H1 (cell line): Measurements from ENCODE around the gene MYORG. TPM values are rescaled to one million over a fixed set of nuclear protein-coding genes. Genes with fewer than 3 reads are reported as not detected.
"Not testable (repeated sequence)": the region's sequence is repeated elsewhere in the genome, so short reads cannot be mapped to it uniquely, and the experiment has no call there.

ENCODE experiments used
- CTCF ChIA-PET: fragments of 300-600 bp; sonication (Branson Sonifier 250); formaldehyde crosslinking; loops from one replicate; lab custom pipeline; 2021; ENCODE audit not compliant: partially characterized antibody; lab: Charles Lee
- POLR2A ChIA-PET: fragments of 300-600 bp; sonication (Branson Sonifier 250); formaldehyde crosslinking; loops from one replicate; lab custom pipeline; 2021; ENCODE audit warnings: inconsistent platforms; ENCODE audit not compliant: partially characterized antibody; lab: Charles Lee
- DNase-seq, 2 experiments: peaks; one replicate each; pipeline versions ENCODE4 v3.0.0 to v3.0.0-alpha.2; 2010 to 2022; ENCODE audit warnings: low spot score in 2 of 2, low read depth in 1 of 2, mixed read lengths in 1 of 2
- FAIRE-seq: peaks from 2 replicates; lab custom pipeline; 2011; peaks lifted over from hg19 to GRCh38; lab: Jason Lieb, UNC
- H2AFZ ChIP-seq: 2 replicates; pipeline ENCODE4 v1.8.1; 2012; ENCODE audit warnings: low read length, inconsistent platforms
- H2AK5ac ChIP-seq: 2 replicates; pipeline ENCODE4 v1.6.1; 2013; ENCODE audit warnings: low read depth, low read length
- H2BK120ac ChIP-seq: replicated peaks from 2 replicates; pipeline ENCODE3; 2013; ENCODE audit warnings: low read depth, low read length, inconsistent platforms
- H2BK12ac ChIP-seq: 2 replicates; pipeline ENCODE4 v1.6.1; 2013; ENCODE audit warnings: low read depth, low read length
- H2BK15ac ChIP-seq: 2 replicates; pipeline ENCODE4 v1.6.1; 2013; ENCODE audit warnings: low read length
- H2BK20ac ChIP-seq: 2 replicates; pipeline ENCODE4 v1.6.1; 2013; ENCODE audit warnings: low read length
- H2BK5ac ChIP-seq: 2 replicates; pipeline ENCODE4 v1.6.1; 2013; ENCODE audit warnings: low read depth, low read length
- H3K14ac ChIP-seq: 2 replicates; pipeline ENCODE4 v1.6.1; 2013; ENCODE audit warnings: inconsistent platforms; ENCODE audit not compliant: insufficient read length
- H3K18ac ChIP-seq: 2 replicates; pipeline ENCODE4 v1.6.1; 2013; ENCODE audit warnings: low read length; ENCODE audit errors: extremely low read depth
- H3K23ac ChIP-seq: 2 replicates; pipeline ENCODE4 v1.6.1; 2013; ENCODE audit warnings: inconsistent platforms; ENCODE audit not compliant: insufficient read length
- H3K23me2 ChIP-seq: 2 replicates; pipeline ENCODE4 v1.6.1; 2013; ENCODE audit warnings: low read depth, low read length
- H3K27ac ChIP-seq: 2 replicates; pipeline ENCODE4 v1.6.1; 2011; ENCODE audit warnings: low read depth, low read length, inconsistent platforms
- H3K27me3 ChIP-seq, 4 experiments: replicated peaks in 1 of 4; 1 replicate in 1 of 4; 2 replicates in 3 of 4; pipeline versions ENCODE4 v1.6.1 to v1.8.1; 2011 to 2013; ENCODE audit warnings: low read length in 3 of 4, mild to moderate bottlenecking in 3 of 4, inconsistent platforms in 2 of 4, mixed read lengths in 2 of 4, moderate library complexity in 1 of 4; ENCODE audit not compliant: control insufficient read depth in 3 of 4, insufficient read depth in 3 of 4; ENCODE audit errors: extremely low read depth in 1 of 4
- H3K36me3 ChIP-seq, 4 experiments: 2 replicates each; pipeline versions ENCODE4 v1.6.1 to v1.8.1; 2011 to 2013; ENCODE audit warnings: mild to moderate bottlenecking in 4 of 4, low read length in 3 of 4, moderate library complexity in 2 of 4, control low read depth in 1 of 4, inconsistent platforms in 1 of 4; ENCODE audit not compliant: insufficient read depth in 4 of 4, control insufficient read depth in 2 of 4
- H3K4ac ChIP-seq: replicated peaks from 2 replicates; pipeline ENCODE3; 2013; ENCODE audit warnings: low read length, low read depth, mixed read lengths, inconsistent platforms; ENCODE audit not compliant: insufficient read length
- H3K4me1 ChIP-seq, 4 experiments: replicated peaks in 1 of 4; 1 replicate in 1 of 4; 2 replicates in 3 of 4; pipeline versions ENCODE4 v1.6.1 to v1.8.1; 2011 to 2013; ENCODE audit warnings: low read length in 3 of 4, inconsistent platforms in 2 of 4, mixed read lengths in 1 of 4; ENCODE audit not compliant: insufficient read depth in 4 of 4, control insufficient read depth in 3 of 4
- H3K4me2 ChIP-seq, 2 experiments: 2 replicates each; pipeline versions ENCODE4 v1.6.1 to v1.8.1; 2011 to 2013; ENCODE audit warnings: low read depth in 2 of 2, low read length in 2 of 2, control low read depth in 1 of 2, inconsistent platforms in 1 of 2, mild to moderate bottlenecking in 1 of 2; ENCODE audit not compliant: insufficient read depth in 1 of 2
- H3K4me3 ChIP-seq, 4 experiments: fragments of 200-600, 300-600 bp in 1 of 4; sonication (generic), shearing (Covaris generic), sonication (Bioruptor Twin) in 1 of 4; 2 replicates each; pipeline versions ENCODE4 v1.5.1 to v1.8.1; 2011 to 2016; ENCODE audit warnings: low read length in 4 of 4, low read depth in 3 of 4, control low read depth in 2 of 4, inconsistent platforms in 2 of 4, mild to moderate bottlenecking in 2 of 4, mixed read lengths in 1 of 4, moderate library complexity in 1 of 4; ENCODE audit not compliant: insufficient read depth in 2 of 4; ENCODE audit errors: extremely low read depth in 1 of 4
- H3K56ac ChIP-seq: replicated peaks from 2 replicates; pipeline ENCODE3; 2013; ENCODE audit warnings: low read depth, mild to moderate bottlenecking, mixed read lengths, low read length, inconsistent platforms; ENCODE audit not compliant: insufficient read length
- H3K79me1 ChIP-seq: 2 replicates; pipeline ENCODE4 v1.6.1; 2013; ENCODE audit warnings: low read depth, low read length, control low read depth
- H3K79me2 ChIP-seq, 2 experiments: 2 replicates each; pipeline versions ENCODE4 v1.6.1 to v1.8.1; 2012 to 2013; ENCODE audit warnings: low read length in 2 of 2, mild to moderate bottlenecking in 2 of 2, inconsistent platforms in 1 of 2; ENCODE audit not compliant: insufficient read depth in 2 of 2, control insufficient read depth in 1 of 2
- H3K9ac ChIP-seq, 4 experiments: replicated peaks in 1 of 4; 1 replicate in 1 of 4; 2 replicates in 3 of 4; pipeline versions ENCODE4 v1.6.1 to v1.8.1; 2011 to 2013; ENCODE audit warnings: low read depth in 3 of 4, low read length in 3 of 4, control low read depth in 2 of 4, mild to moderate bottlenecking in 2 of 4, moderate library complexity in 2 of 4, inconsistent platforms in 1 of 4; ENCODE audit errors: extremely low read depth in 1 of 4
- H3K9me3 ChIP-seq, 2 experiments: 2 replicates each; pipeline versions ENCODE4 v1.6.1 to v1.8.1; 2012 to 2013; ENCODE audit warnings: mild to moderate bottlenecking in 2 of 2, moderate library complexity in 2 of 2, control low read depth in 1 of 2, inconsistent platforms in 1 of 2, low read depth in 1 of 2, low read length in 1 of 2, mixed read lengths in 1 of 2; ENCODE audit not compliant: insufficient read depth in 2 of 2
- H4K20me1 ChIP-seq, 2 experiments: replicated peaks in 1 of 2; 2 replicates each; pipeline versions ENCODE3 to v1.8.1; 2011 to 2013; ENCODE audit warnings: inconsistent platforms in 2 of 2, low read length in 2 of 2, mild to moderate bottlenecking in 1 of 2; ENCODE audit not compliant: insufficient read depth in 2 of 2, control insufficient read depth in 1 of 2
- H4K5ac ChIP-seq: 2 replicates; pipeline ENCODE4 v1.6.1; 2013; ENCODE audit warnings: low read length, low read depth, mixed read lengths, inconsistent platforms; ENCODE audit not compliant: insufficient read length
- H4K8ac ChIP-seq: 2 replicates; pipeline ENCODE4 v1.8.0; 2013; ENCODE audit warnings: mild to moderate bottlenecking, moderate library complexity, low read length, inconsistent platforms; ENCODE audit not compliant: insufficient read depth; ENCODE audit errors: extremely low read depth
- H4K91ac ChIP-seq: replicated peaks from 2 replicates; pipeline ENCODE3; 2013; ENCODE audit warnings: low read length, mixed read lengths, inconsistent platforms; ENCODE audit not compliant: insufficient read length
- CHD1 ChIP-seq: IDR thresholded peaks from 2 replicates; pipeline ENCODE4 v1.6.1; 2012; ENCODE audit warnings: low read depth, low read length, improper control_type of control experiment
- NANOG ChIP-seq: IDR thresholded peaks from 2 replicates; pipeline ENCODE4 v1.6.1; 2011; ENCODE audit warnings: low read length, low read depth, mild to moderate bottlenecking, inconsistent platforms; ENCODE audit not compliant: insufficient read depth, poor library complexity, severe bottlenecking
- TBP ChIP-seq: IDR thresholded peaks from 2 replicates; pipeline ENCODE4 v1.6.1; 2011; ENCODE audit warnings: low read depth, low read length, improper control_type of control experiment
- polyA plus RNA-seq, 7 experiments: library from polyadenylated mRNA; depleted of rRNA in 3 of 7; stranded (reverse) in 5 of 7; unstranded in 2 of 7; fragments of >200 nt in 5 of 7; fragments of 200-250 nt in 2 of 7; gene quantifications; 1 replicate in 5 of 7; 2 replicates in 1 of 7; 4 replicates in 1 of 7; pipeline versions ENCODE4 v1.2.1 to v1.2.3, GENCODE V29; 2011 to 2013; ENCODE audit warnings: missing spikeins in 2 of 7, mixed read lengths in 2 of 7
- total RNA-seq: library from RNA; stranded (reverse); fragmentation: NEBNext Ultra II Directional; extraction: Animal tissue kit (Norgen Biotek cat#: 25700); gene quantifications from 2 replicates; pipeline ENCODE4 v1.2.1, GENCODE V29; 2021

MYORG gene
- total and polyA plus RNA-seq, 2 of the 8 experiments (the other 6 are each of a cell fraction or from before 2014, with no cell fraction given), result 1.2 to 5.9 TPM

- no peak for TF ChIP-seq CHD1
- no peak for TF ChIP-seq NANOG
- no peak for TF ChIP-seq TBP
- TF ChIP-seq, all 59 proteins: peak for 0
Observed at GRCh38 chr9:34338665-34339385, 37.9 kb downstream of the MYORG start (continued).

- H3K4ac ChIP-seq, H2AK5ac ChIP-seq, H3K23ac ChIP-seq, H2BK20ac ChIP-seq, H3K14ac ChIP-seq, H3K79me1 ChIP-seq, FAIRE-seq, H3K9me3 ChIP-seq, H3K18ac ChIP-seq, H3K9ac ChIP-seq, H2BK15ac ChIP-seq, H3K4me2 ChIP-seq, H3K27me3 ChIP-seq, H3K79me2 ChIP-seq, H2BK12ac ChIP-seq, DNase-seq, H3K23me2 ChIP-seq, H4K5ac ChIP-seq, H3K27ac ChIP-seq, H3K4me3 ChIP-seq, H2AFZ ChIP-seq, H3K4me1 ChIP-seq, H3K56ac ChIP-seq, H4K8ac ChIP-seq, H2BK120ac ChIP-seq, H4K20me1 ChIP-seq, H2BK5ac ChIP-seq, H4K91ac ChIP-seq: not testable (repeated sequence)
- ChIA-PET CTCF (interaction anchor here (0.6 to 16.6 kb wide), 9 partner anchors 8 to 157 kb away, joined by 3 to 350 read pairs (median 4); partner anchors contain the start of gene MYORG), POLR2A (interaction anchor here (0.6 to 0.7 kb wide), 2 partner anchors 9 to 296 kb away, joined by 3 read pairs; no protein-coding TSS in a partner anchor)
- peaks cover 0 to 11% (median 4%) of the 10 kb centered on the region in 4 experiments; a peak in 4 of 8 replicates for H3K36me3 ChIP-seq
Observed at GRCh38 chr9:34338079-34338478, 38.6 kb downstream of the MYORG start.
